GM19328 (cell line): Measurements from ENCODE around the gene PEX10.
A peak's percentile ranks its signal among the peaks of the same experiment; 100 is the strongest.
"Not testable (repeated sequence)": the region's sequence is repeated elsewhere in the genome, so short reads cannot be mapped to it uniquely, and the experiment has no call there.

Source experiments
- ATAC-seq: cut with Tn5 transposase; IDR thresholded peaks from one replicate; pipeline ENCODE4 v1.9.1; 2021; ENCODE audit warnings: mild to moderate bottlenecking, moderate library complexity; ENCODE audit not compliant: unreplicated experiment

Gene PEX10

GRCh38 chr1:2412395-2412772 lies at the start of gene PEX10:
Gene PEX10, minus strand, starts transcription at chr1:2412564. Its CDS starts 62 bp downstream, at chr1:2412502.
- ATAC-seq, result peak; percentile 85

GRCh38 chr1:2460996-2461751 lies 48.8 kb upstream of the PEX10 start:
- ATAC-seq, result no peak

DNA sequence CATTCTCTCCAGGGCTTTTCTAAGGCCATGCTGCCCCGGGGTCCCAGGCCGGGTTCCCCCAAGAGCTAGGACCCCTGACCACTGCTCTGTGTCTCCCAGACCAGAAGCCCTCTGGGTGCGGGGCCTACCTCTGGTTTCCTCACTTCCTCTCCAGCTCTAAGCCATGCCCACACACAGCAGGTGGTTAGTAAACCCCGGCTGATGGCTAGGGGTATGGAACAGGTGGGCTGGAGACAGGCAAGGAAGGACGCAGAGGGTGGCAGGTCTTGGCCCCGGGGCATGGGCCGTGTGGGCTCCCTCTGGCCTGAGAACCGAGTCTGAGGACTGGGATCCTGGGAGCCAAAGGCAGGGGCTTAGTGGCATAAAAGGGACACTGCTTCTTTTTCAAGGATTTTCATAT lies 47.8 kb upstream of the PEX10 start:
- no peak for ATAC-seq

DNA sequence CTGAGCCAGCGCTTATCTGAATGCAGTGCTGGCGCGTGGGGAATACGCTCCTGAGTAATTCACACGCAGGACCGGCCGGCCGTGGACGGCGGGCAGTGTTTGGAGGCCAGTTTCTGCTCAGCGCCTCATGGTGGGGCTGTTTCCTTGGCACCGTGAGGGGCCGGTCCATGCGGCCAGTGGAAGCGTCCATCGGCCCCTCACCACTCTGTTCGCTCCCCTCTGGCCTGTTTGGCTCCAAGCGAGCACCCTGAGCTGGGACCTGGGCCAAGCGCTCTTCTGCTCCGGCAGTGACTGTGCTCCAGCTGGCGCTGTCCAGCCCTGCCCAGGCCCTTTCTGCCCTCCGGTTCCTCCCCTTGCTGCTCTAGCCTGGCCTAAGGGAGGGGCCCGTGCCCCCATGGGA lies 47.4 kb upstream of the PEX10 start:
- no peak for ATAC-seq

- ATAC-seq, result not testable (repeated sequence)
These were observed 46.9 kb upstream of the PEX10 start for GRCh38 chr1:2459102-2459753.

- no peak for ATAC-seq
These were observed 46.3 kb upstream of the PEX10 start for GRCh38 chr1:2458687-2459086.

GRCh38 chr1:2457444-2457843 lies 45.1 kb upstream of the PEX10 start:
- no peak for ATAC-seq

DNA sequence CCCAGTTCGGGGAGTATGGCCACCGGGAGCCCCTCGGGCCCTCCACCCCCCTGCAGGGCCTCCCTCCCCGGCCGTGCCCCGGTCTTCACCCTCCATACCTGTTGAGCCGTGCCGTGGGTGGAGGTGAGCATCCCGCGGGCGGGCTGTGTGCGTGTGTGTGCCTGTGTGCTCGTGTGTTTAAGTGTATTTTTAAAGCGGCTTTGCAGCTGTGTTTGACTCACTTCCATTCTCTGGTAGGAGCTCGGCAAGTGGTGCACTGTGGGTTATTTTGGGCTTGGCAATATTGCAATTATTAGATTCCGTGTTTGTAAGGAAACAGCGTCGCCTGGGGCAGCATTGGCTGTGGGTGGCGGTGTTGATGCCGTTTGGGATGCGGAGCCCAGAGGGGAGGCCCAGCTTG lies 43.4 kb upstream of the PEX10 start:
- ATAC-seq, result no peak

DNA sequence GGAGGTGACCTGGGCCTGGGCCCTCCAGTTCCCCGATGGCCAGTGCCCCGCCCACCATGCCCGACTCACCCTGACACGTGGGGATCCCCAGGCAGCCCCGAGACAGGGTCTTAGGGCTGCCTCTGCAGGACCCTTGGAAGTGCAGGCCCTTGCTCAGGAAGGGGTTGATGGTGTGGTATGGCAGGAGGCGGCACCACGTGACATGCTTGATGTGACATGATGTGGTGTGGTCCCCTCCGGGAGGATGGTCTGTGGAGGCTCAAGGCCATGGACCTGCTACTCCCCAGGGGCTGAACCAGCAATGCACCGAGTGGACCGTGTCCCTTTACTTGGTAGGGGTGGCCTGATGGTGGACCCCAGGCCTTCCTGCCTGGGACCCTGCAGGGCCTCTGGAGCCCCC lies 41.9 kb upstream of the PEX10 start:
- no peak for ATAC-seq

DNA sequence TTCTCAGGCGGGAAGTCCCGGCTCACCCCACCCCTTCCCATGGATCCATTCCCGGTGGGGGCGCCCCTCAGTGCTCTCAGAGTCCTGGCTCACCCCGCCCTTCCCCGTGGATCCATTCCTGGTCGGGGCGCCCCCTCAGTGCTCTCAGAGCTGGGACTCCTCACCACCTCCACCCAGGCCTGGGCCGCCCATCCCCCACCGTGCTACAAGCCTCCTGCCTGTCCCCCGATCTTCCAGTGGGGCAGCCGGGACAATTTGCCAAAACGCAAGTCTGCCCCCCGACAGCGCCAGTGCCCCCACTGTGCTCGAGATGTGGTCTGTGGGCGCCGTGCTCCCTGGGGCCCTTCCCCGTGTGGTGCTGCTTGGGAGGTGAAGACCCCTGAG lies 40.6 kb upstream of the PEX10 start:
- no peak for ATAC-seq

DNA sequence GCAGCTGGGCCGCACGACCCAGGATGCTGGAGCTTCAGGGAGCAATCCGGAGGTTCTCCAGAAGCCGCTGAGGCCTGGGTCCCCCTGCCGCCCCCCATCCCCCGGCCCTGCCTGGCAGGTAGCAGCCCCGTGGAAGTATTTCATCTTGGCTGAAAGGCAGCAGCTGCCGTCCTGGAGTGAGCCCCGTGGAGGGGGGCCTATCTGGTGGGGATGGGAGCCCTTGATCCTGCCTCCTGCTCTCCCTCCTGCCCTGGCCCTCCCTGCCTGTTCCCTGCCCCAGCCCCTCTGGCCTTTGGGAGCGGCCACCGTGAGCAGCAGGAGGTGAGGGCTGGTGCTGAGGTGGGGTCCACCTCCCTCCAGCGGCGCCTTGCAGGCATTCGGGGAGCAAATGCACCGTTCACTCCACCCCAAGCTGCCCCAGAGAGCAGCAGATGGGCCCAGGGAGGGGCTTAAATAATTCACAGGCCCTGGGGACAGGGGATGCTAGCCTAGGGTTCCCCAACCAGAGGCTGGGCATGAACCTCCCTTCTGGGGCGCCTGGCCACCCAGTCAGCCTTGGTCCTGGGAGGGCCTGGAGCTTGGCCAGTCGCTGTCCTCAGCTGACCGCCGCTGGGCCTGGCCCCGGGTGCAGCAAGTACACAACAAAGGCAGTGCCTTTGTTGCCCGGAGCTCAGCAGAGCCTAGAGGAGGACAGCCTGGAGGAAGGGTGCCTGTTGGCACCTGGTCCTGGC lies 40.0 kb upstream of the PEX10 start:
- no peak for ATAC-seq

- ATAC-seq, result no peak
These were observed 39.4 kb upstream of the PEX10 start for GRCh38 chr1:2451741-2452140.

DNA sequence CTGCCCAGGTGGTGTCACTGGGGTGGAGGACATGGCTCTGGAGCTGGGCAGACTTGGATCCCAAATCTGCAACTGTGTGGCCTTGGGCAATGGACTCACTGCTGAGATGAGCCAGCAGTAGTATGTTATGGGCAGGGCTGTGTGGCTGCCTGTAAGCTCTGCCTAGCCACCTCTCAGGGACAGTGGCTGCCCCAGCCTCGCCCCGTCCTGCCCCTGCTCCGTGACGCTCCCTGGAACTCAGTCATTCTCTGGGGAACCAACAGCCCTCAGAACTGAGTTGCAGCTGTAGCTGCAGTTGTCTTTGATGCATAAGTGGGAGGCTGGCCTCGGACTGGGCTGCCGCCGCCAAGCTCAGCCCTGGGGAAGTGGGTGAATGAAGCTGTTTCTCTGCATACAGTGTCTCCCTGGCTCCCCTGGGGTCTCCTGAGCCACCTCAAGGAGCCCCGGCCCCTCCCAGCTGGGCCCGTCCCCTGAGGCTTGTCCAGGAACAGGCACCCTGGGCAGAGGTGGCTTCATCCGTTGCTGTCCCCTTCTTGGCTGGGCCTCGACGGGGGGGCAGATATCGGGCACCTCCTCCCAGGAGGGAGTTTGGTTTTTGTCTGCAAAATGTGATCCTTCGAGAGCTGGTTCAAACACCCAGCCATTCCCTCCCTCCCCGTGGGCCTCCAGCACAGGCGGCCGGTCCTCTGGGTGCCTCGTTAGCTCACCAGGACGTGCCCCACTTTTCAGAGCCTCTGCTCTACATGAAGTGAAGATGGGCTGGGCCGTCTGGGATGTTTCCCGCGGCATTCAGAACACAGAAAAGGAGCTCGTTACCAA lies 37.5 kb upstream of the PEX10 start:
- ATAC-seq, result no peak

- no peak for ATAC-seq
These were observed 35.7 kb upstream of the PEX10 start for GRCh38 chr1:2448098-2448445.

DNA sequence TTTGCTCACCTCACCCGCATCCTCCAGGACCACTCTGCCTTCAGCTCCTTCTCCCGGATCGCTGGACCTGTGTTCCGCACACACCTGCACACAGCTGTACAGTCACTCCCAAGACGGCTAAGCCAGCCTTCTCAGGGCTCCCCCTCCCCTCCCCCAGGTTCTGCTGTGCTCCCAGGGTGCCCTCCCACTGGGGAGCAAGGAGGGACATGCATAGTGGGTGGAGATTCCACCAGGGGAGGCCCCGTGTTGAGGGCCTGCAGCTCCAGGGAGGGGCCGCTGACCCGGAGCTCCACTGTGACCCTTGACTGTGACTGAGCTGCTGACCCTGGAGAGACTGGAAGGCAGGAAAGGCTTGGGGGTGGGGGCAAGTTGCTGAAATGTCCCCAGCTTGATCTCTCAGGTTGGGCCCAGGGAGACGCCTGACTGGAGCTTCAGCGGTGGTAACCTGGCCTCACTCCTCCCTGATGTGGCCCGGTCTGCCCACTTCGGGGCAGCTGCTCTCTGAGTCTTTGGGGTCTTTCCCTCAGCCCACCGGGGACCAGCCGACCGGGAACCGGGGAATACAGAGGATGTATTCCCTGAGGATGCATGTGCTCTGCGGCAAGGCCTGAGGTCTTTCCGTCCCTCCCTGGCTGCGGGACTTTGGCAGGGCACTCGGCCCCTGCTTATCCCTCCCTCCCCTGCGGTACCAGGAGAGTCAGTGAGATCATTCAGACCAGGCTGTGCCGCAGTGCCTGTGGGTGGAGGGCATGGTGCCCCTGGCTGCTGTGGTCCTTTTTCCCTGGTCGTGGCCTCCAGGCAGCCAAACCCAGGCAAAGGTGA lies 35.1 kb upstream of the PEX10 start:
- ATAC-seq, result no peak

DNA sequence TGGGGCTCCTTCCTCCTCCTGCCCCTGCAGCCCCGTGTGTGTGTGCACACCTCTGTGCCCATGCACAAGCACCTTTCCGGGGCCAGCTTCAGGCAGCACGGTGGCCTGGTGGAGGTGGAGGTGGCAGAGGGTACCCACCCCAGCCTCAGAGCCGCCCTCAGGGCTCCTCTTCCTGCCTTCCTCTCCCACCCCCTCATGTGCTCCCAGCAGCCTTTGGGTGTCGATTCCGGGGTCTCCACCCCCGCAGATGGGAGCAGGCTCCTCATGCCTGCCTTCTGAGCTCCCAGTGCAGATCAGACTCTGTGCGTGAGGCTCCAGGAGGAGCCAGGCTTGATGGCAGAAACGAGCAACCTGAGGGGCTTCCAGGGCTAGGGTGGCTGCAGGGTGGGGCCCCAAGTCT lies 34.5 kb upstream of the PEX10 start:
- ATAC-seq, result no peak

GRCh38 chr1:2446394-2446793 lies 34.0 kb upstream of the PEX10 start:
- no peak for ATAC-seq

GRCh38 chr1:2445823-2446215 lies 33.5 kb upstream of the PEX10 start:
- ATAC-seq, result no peak

GRCh38 chr1:2445162-2445822 lies 32.9 kb upstream of the PEX10 start:
- no peak for ATAC-seq

- no peak for ATAC-seq
These were observed 31.8 kb upstream of the PEX10 start for GRCh38 chr1:2444138-2444591.
